Measurements from ENCODE around the gene DOLK. TPM values are rescaled to one million over a fixed set of nuclear protein-coding genes. Genes with fewer than 3 reads are reported as not detected.

The DOLK gene
- polyA plus RNA-seq, 1 donor from 2014 or later, result 11.3 TPM

GRCh38 chr9:128908372-128908771, 39.0 kb downstream of the DOLK start:
- Histone ChIP-seq H3F3A (ENCODE audit: insufficient read depth, low read length, poor library complexity, severe bottlenecking) (no peaks in the 10 kb centered on the region), H3K4me2 (ENCODE audit: low read length) (no peak overlapping the region), H3K9ac (ENCODE audit: low read length) (no peak overlapping the region), H3K79me2 (replicated peaks; ENCODE audit: insufficient read depth, low read length) (peaks cover 4% of the 10 kb centered on the region), H3K9me3 (ENCODE audit: low read length) (no peaks in the 10 kb centered on the region), H3K27ac (ENCODE audit: low read length) (no peak overlapping the region), H2AFZ (ENCODE audit: low read depth, low read length) (no peak overlapping the region), H4K20me1 (ENCODE audit: insufficient read depth) (no peaks in the 10 kb centered on the region), H3K27me3 (ENCODE audit: insufficient read depth, low read depth, low read length) (no peaks in the 10 kb centered on the region), H3K9me2 (ENCODE audit: insufficient read depth, low read length) (no peaks in the 10 kb centered on the region), H3K36me3 (ENCODE audit: insufficient read depth, low read length) (peaks cover 6% of the 10 kb centered on the region), H3K4me3 (ENCODE audit: low read length) (no peak overlapping the region)
- TF ChIP-seq REST (IDR thresholded peaks at IDR 0.05; ENCODE audit: borderline replicate concordance) (no peak), CTCF (IDR thresholded peaks at IDR 0.05; ENCODE audit: poor library complexity, severe bottlenecking) (no peak)

GRCh38 chr9:128906741-128907140, 40.7 kb downstream of the DOLK start:
- Histone ChIP-seq H3K27ac (ENCODE audit: low read length) (no peak overlapping the region), H3K27me3 (ENCODE audit: insufficient read depth, low read depth, low read length) (no peaks in the 10 kb centered on the region)

GRCh38 chr9:128905964-128906363, 41.4 kb downstream of the DOLK start:
- no peaks in the 10 kb centered on the region for H4K20me1 ChIP-seq (ENCODE audit: insufficient read depth)
- no peak overlapping the region for H3K9ac ChIP-seq (ENCODE audit: low read length)
- no peaks in the 10 kb centered on the region for H3K79me2 ChIP-seq (replicated peaks; ENCODE audit: insufficient read depth, low read length)
- no peak overlapping the region for H3K4me2 ChIP-seq (ENCODE audit: low read length)
- no peaks in the 10 kb centered on the region for H3K9me3 ChIP-seq (ENCODE audit: low read length)
- no peak overlapping the region for H2AFZ ChIP-seq (ENCODE audit: low read depth, low read length)
- H3K27me3 ChIP-seq (ENCODE audit: insufficient read depth, low read depth, low read length), result no peaks in the 10 kb centered on the region
- H3K27ac ChIP-seq (ENCODE audit: low read length), result no peak overlapping the region
- H3K36me3 ChIP-seq (ENCODE audit: insufficient read depth, low read length), result peaks cover 6% of the 10 kb centered on the region
- no peaks in the 10 kb centered on the region for H3K9me2 ChIP-seq (ENCODE audit: insufficient read depth, low read length)
- H3F3A ChIP-seq (ENCODE audit: insufficient read depth, low read length, poor library complexity, severe bottlenecking), result no peaks in the 10 kb centered on the region
- no peak for TF ChIP-seq RAD21 (conservative IDR thresholded peaks at IDR 0.05)
- TF ChIP-seq TAF1 (IDR thresholded peaks at IDR 0.05; ENCODE audit: low read depth), result no peak
- TF ChIP-seq EP300 (conservative IDR thresholded peaks at IDR 0.05; ENCODE audit: poor library complexity, severe bottlenecking), result no peak
- TF ChIP-seq MXI1 (conservative IDR thresholded peaks at IDR 0.05; ENCODE audit: poor library complexity, severe bottlenecking), result no peak
- no peak for TF ChIP-seq SMC3 (conservative IDR thresholded peaks at IDR 0.05; ENCODE audit: poor library complexity)
- TF ChIP-seq POLR2AphosphoS5 (IDR thresholded peaks at IDR 0.05), result no peak
- no peak for TF ChIP-seq CTCF (IDR thresholded peaks at IDR 0.05; ENCODE audit: poor library complexity, severe bottlenecking)
- TF ChIP-seq EZH2 (IDR thresholded peaks at IDR 0.05; ENCODE audit: borderline replicate concordance, insufficient read depth, low read length, poor library complexity, severe bottlenecking), result no peak
- no peak for TF ChIP-seq REST (IDR thresholded peaks at IDR 0.05; ENCODE audit: borderline replicate concordance)
- no peak overlapping the region for H3K4me3 ChIP-seq (ENCODE audit: low read length)

More at GRCh38 chr9:128906741-128907140, 40.7 kb downstream of the DOLK start:
- Histone ChIP-seq H3F3A (ENCODE audit: insufficient read depth, low read length, poor library complexity, severe bottlenecking) (no peaks in the 10 kb centered on the region), H3K4me3 (ENCODE audit: low read length) (no peak overlapping the region), H4K20me1 (ENCODE audit: insufficient read depth) (no peaks in the 10 kb centered on the region), H3K36me3 (ENCODE audit: insufficient read depth, low read length) (peaks cover 6% of the 10 kb centered on the region), H3K9ac (ENCODE audit: low read length) (no peak overlapping the region), H3K79me2 (replicated peaks; ENCODE audit: insufficient read depth, low read length) (no peaks in the 10 kb centered on the region), H3K4me2 (ENCODE audit: low read length) (no peak overlapping the region), H2AFZ (ENCODE audit: low read depth, low read length) (no peak overlapping the region), H3K9me3 (ENCODE audit: low read length) (no peaks in the 10 kb centered on the region), H3K9me2 (ENCODE audit: insufficient read depth, low read length) (no peaks in the 10 kb centered on the region)
- no peak for TF ChIP-seq MXI1 (conservative IDR thresholded peaks at IDR 0.05; ENCODE audit: poor library complexity, severe bottlenecking)
- TF ChIP-seq TAF1 (IDR thresholded peaks at IDR 0.05; ENCODE audit: low read depth), result no peak
